ENCODE data around the gene FOLR3. TPM values are rescaled to one million over a fixed set of nuclear protein-coding genes. Genes with fewer than 3 reads are reported as not detected.

Gene FOLR3
- total RNA-seq, 1 donor from 2014 or later = not detected

DNA sequence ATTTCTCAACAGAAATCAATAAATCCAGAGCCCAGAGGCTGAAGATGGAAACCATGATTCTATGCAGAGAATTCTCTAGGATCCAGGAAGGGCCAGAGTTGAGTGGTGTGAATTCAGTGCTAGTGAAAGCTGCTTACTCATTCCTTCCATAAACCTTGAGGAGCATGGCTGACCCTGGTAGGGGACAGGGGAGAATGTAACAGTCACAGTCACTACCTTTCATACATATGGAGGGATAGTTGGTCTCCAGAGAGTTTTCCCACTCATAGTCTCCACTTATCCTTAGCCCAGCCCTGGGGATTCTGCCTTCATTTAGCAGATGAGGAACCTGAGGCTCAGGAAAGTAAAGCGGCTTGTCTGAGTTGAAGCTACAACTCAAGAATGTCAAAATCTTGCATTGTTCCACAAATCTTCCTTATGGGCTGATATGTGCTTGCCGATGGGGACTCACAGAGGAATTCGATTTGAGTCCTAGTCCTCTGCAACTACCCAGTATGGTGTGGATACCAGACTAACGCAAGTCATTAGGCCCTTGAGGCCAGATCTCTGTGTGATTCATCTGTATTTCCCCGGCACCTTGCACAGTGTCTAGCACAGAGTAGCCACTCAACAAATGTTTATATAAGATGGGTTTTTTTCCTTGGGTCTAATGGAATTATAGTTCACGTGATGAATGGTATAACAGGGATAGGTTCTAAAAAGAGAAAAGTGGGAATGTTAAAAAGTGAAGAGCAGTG lies 19.3 kb upstream of the FOLR3 start:
- H3K4me3 Mint-ChIP-seq = no peak overlapping the region
- peaks cover 7% of the 10 kb centered on the region for H3K27me3 Mint-ChIP-seq
- no peaks in the 10 kb centered on the region for H3K9me3 Mint-ChIP-seq
- no peaks in the 10 kb centered on the region for H3K36me3 Mint-ChIP-seq
- no peak for DNase-seq (ENCODE audit: extremely low spot score, unreplicated experiment)
- peaks cover 21% of the 10 kb centered on the region for H3K4me1 Mint-ChIP-seq (ENCODE audit: unreplicated experiment)
- TF ChIP-seq CTCF (conservative IDR thresholded peaks at IDR 0.05) = no peak
- peak overlapping the region; percentile 2 for H3K27ac Mint-ChIP-seq

- H3K4me3 Mint-ChIP-seq = no peak overlapping the region
- peaks cover 7% of the 10 kb centered on the region for H3K27me3 Mint-ChIP-seq
- H3K4me1 Mint-ChIP-seq (ENCODE audit: unreplicated experiment) = peaks cover 10% of the 10 kb centered on the region
- H3K36me3 Mint-ChIP-seq = no peaks in the 10 kb centered on the region
- TF ChIP-seq CTCF (conservative IDR thresholded peaks at IDR 0.05) = no peak
- DNase-seq (ENCODE audit: extremely low spot score, unreplicated experiment) = no peak
- no peak overlapping the region for H3K27ac Mint-ChIP-seq
- H3K9me3 Mint-ChIP-seq = no peaks in the 10 kb centered on the region
These were observed 16.3 kb upstream of the FOLR3 start for GRCh38 chr11:72119198-72119597.

DNA sequence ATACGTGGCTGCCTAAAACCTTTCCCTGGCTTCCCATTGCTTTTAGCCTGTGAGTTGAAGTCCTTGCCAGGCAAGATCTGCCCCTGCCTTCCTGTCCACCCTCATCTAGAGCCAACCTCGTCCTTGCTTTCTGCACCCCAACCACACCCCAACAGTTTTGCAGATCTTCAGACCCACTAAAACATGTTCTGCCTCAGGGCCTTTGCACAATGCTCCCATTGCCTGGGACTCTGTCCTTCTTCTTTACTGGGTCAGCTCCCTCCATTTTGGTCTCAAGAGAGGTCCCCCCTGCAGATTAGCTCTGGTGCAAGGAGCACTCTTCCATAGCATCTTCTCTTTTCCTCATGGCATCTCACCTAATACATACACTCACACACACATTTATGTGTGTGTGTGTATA lies 14.6 kb upstream of the FOLR3 start:
- no peak overlapping the region for H3K4me3 Mint-ChIP-seq
- H3K9me3 Mint-ChIP-seq = no peaks in the 10 kb centered on the region
- DNase-seq (ENCODE audit: extremely low spot score, unreplicated experiment) = no peak
- peaks cover 10% of the 10 kb centered on the region for H3K4me1 Mint-ChIP-seq (ENCODE audit: unreplicated experiment)
- H3K27ac Mint-ChIP-seq = no peak overlapping the region
- H3K36me3 Mint-ChIP-seq = no peaks in the 10 kb centered on the region
- no peak for TF ChIP-seq CTCF (conservative IDR thresholded peaks at IDR 0.05)
- no peaks in the 10 kb centered on the region for H3K27me3 Mint-ChIP-seq

- DNase-seq (ENCODE audit: extremely low spot score, unreplicated experiment) = no peak
- Mint-ChIP-seq H3K27ac (no peak overlapping the region), H3K27me3 (no peaks in the 10 kb centered on the region), H3K36me3 (no peaks in the 10 kb centered on the region), H3K4me3 (no peak overlapping the region), H3K9me3 (no peaks in the 10 kb centered on the region), H3K4me1 (ENCODE audit: unreplicated experiment) (peaks cover 10% of the 10 kb centered on the region)
- no peak for TF ChIP-seq CTCF (conservative IDR thresholded peaks at IDR 0.05)
These were observed 12.9 kb upstream of the FOLR3 start for GRCh38 chr11:72122607-72123006.

DNA sequence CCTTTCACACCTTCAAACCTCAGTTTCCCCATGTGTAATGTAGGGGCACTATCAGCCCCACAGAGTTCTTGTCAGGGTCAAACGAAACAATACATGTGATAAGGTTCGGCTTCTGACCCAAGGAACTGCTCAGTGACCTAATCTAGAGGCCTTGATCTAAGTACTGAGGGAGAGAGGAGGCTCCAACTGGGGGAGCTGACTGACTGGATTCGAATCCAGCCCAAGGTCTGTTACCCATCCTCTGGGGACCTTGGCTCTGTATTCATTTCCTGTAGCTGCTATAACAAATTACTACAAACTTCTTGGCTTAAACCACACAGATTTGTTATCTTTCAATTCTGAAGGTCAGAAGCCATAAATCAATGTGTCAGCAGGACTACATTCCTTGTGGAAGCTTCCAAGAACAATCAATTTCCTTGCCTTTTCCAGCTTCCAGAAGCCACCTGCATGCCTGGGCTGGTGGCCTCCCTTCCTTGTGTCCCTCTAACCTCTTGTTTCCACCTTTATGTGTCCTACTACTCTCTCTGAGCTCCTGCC lies 12.3 kb upstream of the FOLR3 start:
- H3K4me1 Mint-ChIP-seq (ENCODE audit: unreplicated experiment) = peaks cover 9% of the 10 kb centered on the region
- no peaks in the 10 kb centered on the region for H3K27me3 Mint-ChIP-seq
- DNase-seq (ENCODE audit: extremely low spot score, unreplicated experiment) = no peak
- H3K27ac Mint-ChIP-seq = no peak overlapping the region
- no peak for TF ChIP-seq CTCF (conservative IDR thresholded peaks at IDR 0.05)
- H3K4me3 Mint-ChIP-seq = no peak overlapping the region
- H3K9me3 Mint-ChIP-seq = no peaks in the 10 kb centered on the region
- no peaks in the 10 kb centered on the region for H3K36me3 Mint-ChIP-seq
